H1 (cell line): Measurements from ENCODE around the gene RNF5. TPM values are rescaled to one million over a fixed set of nuclear protein-coding genes. Genes with fewer than 3 reads are reported as not detected.

Experiments
- CTCF ChIA-PET: fragments of 300-600 bp; sonication (Branson Sonifier 250); formaldehyde crosslinking; loops from one replicate; lab custom pipeline; 2021; ENCODE audit not compliant: partially characterized antibody; lab: Charles Lee
- POLR2A ChIA-PET: fragments of 300-600 bp; sonication (Branson Sonifier 250); formaldehyde crosslinking; loops from one replicate; lab custom pipeline; 2021; ENCODE audit warnings: inconsistent platforms; ENCODE audit not compliant: partially characterized antibody; lab: Charles Lee
- DNase-seq, 2 experiments: peaks; one replicate each; pipeline versions ENCODE4 v3.0.0 to v3.0.0-alpha.2; 2010 to 2022; ENCODE audit warnings: low spot score in 2 of 2, low read depth in 1 of 2, mixed read lengths in 1 of 2
- FAIRE-seq: peaks from 2 replicates; lab custom pipeline; 2011; peaks lifted over from hg19 to GRCh38; lab: Jason Lieb, UNC
- H2AFZ ChIP-seq: 2 replicates; pipeline ENCODE4 v1.8.1; 2012; ENCODE audit warnings: low read length, inconsistent platforms
- H2AK5ac ChIP-seq: 2 replicates; pipeline ENCODE4 v1.6.1; 2013; ENCODE audit warnings: low read depth, low read length
- H2BK120ac ChIP-seq: replicated peaks from 2 replicates; pipeline ENCODE3; 2013; ENCODE audit warnings: low read depth, low read length, inconsistent platforms
- H2BK12ac ChIP-seq: 2 replicates; pipeline ENCODE4 v1.6.1; 2013; ENCODE audit warnings: low read depth, low read length
- H2BK15ac ChIP-seq: 2 replicates; pipeline ENCODE4 v1.6.1; 2013; ENCODE audit warnings: low read length
- H2BK20ac ChIP-seq: 2 replicates; pipeline ENCODE4 v1.6.1; 2013; ENCODE audit warnings: low read length
- H2BK5ac ChIP-seq: 2 replicates; pipeline ENCODE4 v1.6.1; 2013; ENCODE audit warnings: low read depth, low read length
- H3K14ac ChIP-seq: 2 replicates; pipeline ENCODE4 v1.6.1; 2013; ENCODE audit warnings: inconsistent platforms; ENCODE audit not compliant: insufficient read length
- H3K18ac ChIP-seq: 2 replicates; pipeline ENCODE4 v1.6.1; 2013; ENCODE audit warnings: low read length; ENCODE audit errors: extremely low read depth
- H3K23ac ChIP-seq: 2 replicates; pipeline ENCODE4 v1.6.1; 2013; ENCODE audit warnings: inconsistent platforms; ENCODE audit not compliant: insufficient read length
- H3K23me2 ChIP-seq: 2 replicates; pipeline ENCODE4 v1.6.1; 2013; ENCODE audit warnings: low read depth, low read length
- H3K27ac ChIP-seq: 2 replicates; pipeline ENCODE4 v1.6.1; 2011; ENCODE audit warnings: low read depth, low read length, inconsistent platforms
- H3K27me3 ChIP-seq, 4 experiments: replicated peaks in 1 of 4; 1 replicate in 1 of 4; 2 replicates in 3 of 4; pipeline versions ENCODE4 v1.6.1 to v1.8.1; 2011 to 2013; ENCODE audit warnings: low read length in 3 of 4, mild to moderate bottlenecking in 3 of 4, inconsistent platforms in 2 of 4, mixed read lengths in 2 of 4, moderate library complexity in 1 of 4; ENCODE audit not compliant: control insufficient read depth in 3 of 4, insufficient read depth in 3 of 4; ENCODE audit errors: extremely low read depth in 1 of 4
- H3K36me3 ChIP-seq, 4 experiments: 2 replicates each; pipeline versions ENCODE4 v1.6.1 to v1.8.1; 2011 to 2013; ENCODE audit warnings: mild to moderate bottlenecking in 4 of 4, low read length in 3 of 4, moderate library complexity in 2 of 4, control low read depth in 1 of 4, inconsistent platforms in 1 of 4; ENCODE audit not compliant: insufficient read depth in 4 of 4, control insufficient read depth in 2 of 4
- H3K4ac ChIP-seq: replicated peaks from 2 replicates; pipeline ENCODE3; 2013; ENCODE audit warnings: low read length, low read depth, mixed read lengths, inconsistent platforms; ENCODE audit not compliant: insufficient read length
- H3K4me1 ChIP-seq, 4 experiments: replicated peaks in 1 of 4; 1 replicate in 1 of 4; 2 replicates in 3 of 4; pipeline versions ENCODE4 v1.6.1 to v1.8.1; 2011 to 2013; ENCODE audit warnings: low read length in 3 of 4, inconsistent platforms in 2 of 4, mixed read lengths in 1 of 4; ENCODE audit not compliant: insufficient read depth in 4 of 4, control insufficient read depth in 3 of 4
- H3K4me2 ChIP-seq, 2 experiments: 2 replicates each; pipeline versions ENCODE4 v1.6.1 to v1.8.1; 2011 to 2013; ENCODE audit warnings: low read depth in 2 of 2, low read length in 2 of 2, control low read depth in 1 of 2, inconsistent platforms in 1 of 2, mild to moderate bottlenecking in 1 of 2; ENCODE audit not compliant: insufficient read depth in 1 of 2
- H3K4me3 ChIP-seq, 4 experiments: fragments of 200-600, 300-600 bp in 1 of 4; sonication (generic), shearing (Covaris generic), sonication (Bioruptor Twin) in 1 of 4; 2 replicates each; pipeline versions ENCODE4 v1.5.1 to v1.8.1; 2011 to 2016; ENCODE audit warnings: low read length in 4 of 4, low read depth in 3 of 4, control low read depth in 2 of 4, inconsistent platforms in 2 of 4, mild to moderate bottlenecking in 2 of 4, mixed read lengths in 1 of 4, moderate library complexity in 1 of 4; ENCODE audit not compliant: insufficient read depth in 2 of 4; ENCODE audit errors: extremely low read depth in 1 of 4
- H3K56ac ChIP-seq: replicated peaks from 2 replicates; pipeline ENCODE3; 2013; ENCODE audit warnings: low read depth, mild to moderate bottlenecking, mixed read lengths, low read length, inconsistent platforms; ENCODE audit not compliant: insufficient read length
- H3K79me1 ChIP-seq: 2 replicates; pipeline ENCODE4 v1.6.1; 2013; ENCODE audit warnings: low read depth, low read length, control low read depth
- H3K79me2 ChIP-seq, 2 experiments: 2 replicates each; pipeline versions ENCODE4 v1.6.1 to v1.8.1; 2012 to 2013; ENCODE audit warnings: low read length in 2 of 2, mild to moderate bottlenecking in 2 of 2, inconsistent platforms in 1 of 2; ENCODE audit not compliant: insufficient read depth in 2 of 2, control insufficient read depth in 1 of 2
- H3K9ac ChIP-seq, 4 experiments: replicated peaks in 1 of 4; 1 replicate in 1 of 4; 2 replicates in 3 of 4; pipeline versions ENCODE4 v1.6.1 to v1.8.1; 2011 to 2013; ENCODE audit warnings: low read depth in 3 of 4, low read length in 3 of 4, control low read depth in 2 of 4, mild to moderate bottlenecking in 2 of 4, moderate library complexity in 2 of 4, inconsistent platforms in 1 of 4; ENCODE audit errors: extremely low read depth in 1 of 4
- H3K9me3 ChIP-seq, 2 experiments: 2 replicates each; pipeline versions ENCODE4 v1.6.1 to v1.8.1; 2012 to 2013; ENCODE audit warnings: mild to moderate bottlenecking in 2 of 2, moderate library complexity in 2 of 2, control low read depth in 1 of 2, inconsistent platforms in 1 of 2, low read depth in 1 of 2, low read length in 1 of 2, mixed read lengths in 1 of 2; ENCODE audit not compliant: insufficient read depth in 2 of 2
- H4K20me1 ChIP-seq, 2 experiments: replicated peaks in 1 of 2; 2 replicates each; pipeline versions ENCODE3 to v1.8.1; 2011 to 2013; ENCODE audit warnings: inconsistent platforms in 2 of 2, low read length in 2 of 2, mild to moderate bottlenecking in 1 of 2; ENCODE audit not compliant: insufficient read depth in 2 of 2, control insufficient read depth in 1 of 2
- H4K5ac ChIP-seq: 2 replicates; pipeline ENCODE4 v1.6.1; 2013; ENCODE audit warnings: low read length, low read depth, mixed read lengths, inconsistent platforms; ENCODE audit not compliant: insufficient read length
- H4K8ac ChIP-seq: 2 replicates; pipeline ENCODE4 v1.8.0; 2013; ENCODE audit warnings: mild to moderate bottlenecking, moderate library complexity, low read length, inconsistent platforms; ENCODE audit not compliant: insufficient read depth; ENCODE audit errors: extremely low read depth
- H4K91ac ChIP-seq: replicated peaks from 2 replicates; pipeline ENCODE3; 2013; ENCODE audit warnings: low read length, mixed read lengths, inconsistent platforms; ENCODE audit not compliant: insufficient read length
- BACH1 ChIP-seq: IDR thresholded peaks from 2 replicates; pipeline ENCODE4 v1.6.1; 2012; ENCODE audit warnings: low read length, improper control_type of control experiment
- CEBPB ChIP-seq: IDR thresholded peaks from 2 replicates; pipeline ENCODE4 v1.6.1; 2012; ENCODE audit warnings: low read depth, low read length
- EP300 ChIP-seq, 2 experiments: IDR thresholded peaks; 1 replicate in 1 of 2; 2 replicates in 1 of 2; pipeline ENCODE4 v1.6.1; 2011 to 2012; ENCODE audit warnings: low read depth in 2 of 2, low read length in 2 of 2, mild to moderate bottlenecking in 2 of 2, borderline replicate concordance in 1 of 2, inconsistent platforms in 1 of 2, moderate library complexity in 1 of 2
- FOSL1 ChIP-seq: IDR thresholded peaks from 2 replicates; pipeline ENCODE4 v1.6.1; 2011; ENCODE audit warnings: mild to moderate bottlenecking, low read depth, low read length, moderate library complexity; ENCODE audit not compliant: insufficient read depth
- GABPA ChIP-seq: IDR thresholded peaks from 2 replicates; pipeline ENCODE4 v1.6.1; 2011; ENCODE audit warnings: mild to moderate bottlenecking, low read length, moderate library complexity, borderline replicate concordance; ENCODE audit not compliant: insufficient read depth
- KDM1A ChIP-seq: fragments of 200-600, 300-600 bp; sonication (generic); IDR thresholded peaks from 2 replicates; pipeline ENCODE4 v1.7.1; 2016; ENCODE audit warnings: mild to moderate bottlenecking, low read length, borderline replicate concordance
- POU5F1 ChIP-seq: IDR thresholded peaks from 2 replicates; pipeline ENCODE4 v1.6.1; 2011; ENCODE audit warnings: low read depth, mild to moderate bottlenecking, low read length, moderate library complexity
- RBBP5 ChIP-seq: IDR thresholded peaks from 2 replicates; pipeline ENCODE4 v1.7.1; 2012; ENCODE audit warnings: low read depth, mild to moderate bottlenecking, inconsistent platforms, low read length, moderate library complexity, borderline replicate concordance
- RXRA ChIP-seq: IDR thresholded peaks from 2 replicates; pipeline ENCODE4 v1.6.1; 2011; ENCODE audit warnings: low read depth, mild to moderate bottlenecking, low read length, moderate library complexity; ENCODE audit not compliant: insufficient read depth
- SAP30 ChIP-seq: fragments of 300-600 bp; sonication (generic); IDR thresholded peaks from 2 replicates; pipeline ENCODE4 v1.7.1; 2012; ENCODE audit warnings: low read length, moderate library complexity, mild to moderate bottlenecking, inconsistent platforms; ENCODE audit not compliant: insufficient read depth, insufficient replicate concordance
- SUZ12 ChIP-seq: fragments of 200-600 bp; sonication (generic); IDR thresholded peaks from 2 replicates; pipeline ENCODE4 v1.6.1; 2012; ENCODE audit warnings: mild to moderate bottlenecking, inconsistent platforms, low read length, moderate library complexity, mixed read lengths
- TCF12 ChIP-seq: IDR thresholded peaks from 2 replicates; pipeline ENCODE4 v1.6.1; 2011; ENCODE audit warnings: low read depth, mild to moderate bottlenecking, low read length
- WGBS, 2 experiments: shearing (Covaris generic) in 1 of 2; methylation state at CpG; one replicate each; pipeline versions ENCODE4 v1.1.6 to v1.1.7; 2013 to 2015; ENCODE audit warnings: low lambda C conversion rate in 2 of 2, mixed read lengths in 2 of 2, inconsistent platforms in 1 of 2, low coverage in 1 of 2, missing lambda C conversion rate in 1 of 2; ENCODE audit not compliant: insufficient replicate concordance in 2 of 2, insufficient coverage in 1 of 2, insufficient read length in 1 of 2; ENCODE audit errors: extremely low coverage in 1 of 2, missing lambda C conversion rate in 1 of 2; 5-methylcytosine and 5-hydroxymethylcytosine counted together
- polyA plus RNA-seq, 7 experiments: library from polyadenylated mRNA; depleted of rRNA in 3 of 7; stranded (reverse) in 5 of 7; unstranded in 2 of 7; fragments of >200 nt in 5 of 7; fragments of 200-250 nt in 2 of 7; gene quantifications; 1 replicate in 5 of 7; 2 replicates in 1 of 7; 4 replicates in 1 of 7; pipeline versions ENCODE4 v1.2.1 to v1.2.3, GENCODE V29; 2011 to 2013; ENCODE audit warnings: missing spikeins in 2 of 7, mixed read lengths in 2 of 7
- total RNA-seq: library from RNA; stranded (reverse); fragmentation: NEBNext Ultra II Directional; extraction: Animal tissue kit (Norgen Biotek cat#: 25700); gene quantifications from 2 replicates; pipeline ENCODE4 v1.2.1, GENCODE V29; 2021

Gene RNF5
- total and polyA plus RNA-seq, 2 of the 8 experiments (the other 6 are each of a cell fraction or from before 2014, with no cell fraction given) = 90.0 to 158 TPM

- H2BK12ac ChIP-seq = no peak overlapping the region
- H3K27ac ChIP-seq = no peak overlapping the region
- H3K23me2 ChIP-seq = no peaks in the 10 kb centered on the region
- H2BK5ac ChIP-seq = no peak overlapping the region
- H3K4me3 ChIP-seq = no peak overlapping the region
- no peaks in the 10 kb centered on the region for H3K79me2 ChIP-seq
- no peaks in the 10 kb centered on the region for H3K9me3 ChIP-seq
- POLR2A ChIA-PET = no interaction called here
- no peaks in the 10 kb centered on the region for H3K79me1 ChIP-seq
- CTCF ChIA-PET = no interaction called here
- no peak overlapping the region for H3K18ac ChIP-seq
- no peak for DNase-seq
- TF ChIP-seq BACH1 (no peak), RXRA (no peak), SAP30 (no peak), KDM1A (no peak), EP300 (IDR thresholded peaks at IDR 0.05; ENCODE audit: borderline replicate concordance in 1 of 2, low read depth in 2 of 2, low read length in 2 of 2) (no peak), SUZ12 (no peak), RBBP5 (no peak), POU5F1 (no peak), TCF12 (no peak), FOSL1 (no peak), GABPA (no peak), CEBPB (no peak)
- TF ChIP-seq, all 59 proteins: peak for 0
- Histone ChIP-seq H4K20me1 (no peaks in the 10 kb centered on the region), H4K91ac (no peak overlapping the region), H3K36me3 (no peaks in the 10 kb centered on the region), H4K5ac (no peak overlapping the region), H2AK5ac (no peak overlapping the region), H4K8ac (no peak overlapping the region), H3K4me1 (peaks cover 0 to 9% (median under 1%) of the 10 kb centered on the region in 4 experiments; a peak in 1 of 7 replicates), H2BK20ac (no peak overlapping the region), H3K4ac (no peak overlapping the region), H3K27me3 (no peaks in the 10 kb centered on the region), H2BK120ac (no peak overlapping the region), H3K14ac (no peak overlapping the region), H3K4me2 (no peak overlapping the region), H2BK15ac (no peak overlapping the region), H2AFZ (no peak overlapping the region), H3K23ac (no peak overlapping the region), H3K56ac (no peak overlapping the region), H3K9ac (no peak overlapping the region)
- 86% methylated on average over 2 of the region's 2 CpGs; no CpG with 5 or more reads in 1 of the 2 experiments for WGBS, 2 experiments
- no peak for FAIRE-seq
Measured at GRCh38 chr6:32224696-32225095, 46.5 kb downstream of the RNF5 start.
